ENCODE data around the gene MAGEE1.

DNA sequence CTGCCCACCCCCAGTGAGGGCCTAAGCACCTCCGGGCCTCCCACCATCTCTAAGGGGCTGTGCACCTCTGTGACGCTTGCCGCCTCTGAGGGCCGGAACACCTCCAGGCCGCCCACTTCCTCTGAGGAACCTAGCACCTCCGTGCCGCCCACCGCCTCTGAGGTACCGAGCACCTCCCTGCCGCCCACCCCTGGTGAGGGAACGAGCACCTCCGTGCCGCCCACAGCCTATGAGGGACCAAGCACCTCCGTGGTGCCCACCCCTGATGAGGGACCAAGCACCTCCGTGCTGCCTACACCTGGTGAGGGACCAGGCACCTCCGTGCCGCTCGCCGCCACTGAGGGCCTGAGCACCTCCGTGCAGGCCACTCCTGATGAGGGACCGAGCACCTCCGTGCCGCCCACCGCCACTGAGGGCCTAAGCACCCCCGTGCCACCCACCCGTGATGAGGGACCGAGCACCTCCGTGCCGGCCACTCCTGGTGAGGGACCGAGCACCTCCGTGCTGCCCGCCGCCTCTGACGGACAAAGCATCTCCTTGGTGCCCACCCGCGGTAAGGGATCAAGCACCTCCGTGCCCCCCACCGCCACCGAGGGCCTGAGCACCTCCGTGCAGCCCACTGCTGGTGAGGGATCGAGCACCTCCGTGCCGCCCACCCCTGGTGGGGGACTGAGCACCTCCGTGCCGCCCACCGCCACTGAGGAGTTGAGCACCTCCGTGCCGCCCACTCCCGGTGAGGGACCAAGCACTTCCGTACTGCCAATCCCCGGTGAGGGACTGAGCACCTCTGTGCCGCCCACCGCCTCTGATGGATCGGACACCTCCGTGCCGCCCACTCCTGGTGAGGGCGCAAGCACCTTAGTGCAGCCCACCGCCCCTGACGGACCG lies 977 bp downstream of the MAGEE1 start:
- TF ChIP-seq, protein P1, sequence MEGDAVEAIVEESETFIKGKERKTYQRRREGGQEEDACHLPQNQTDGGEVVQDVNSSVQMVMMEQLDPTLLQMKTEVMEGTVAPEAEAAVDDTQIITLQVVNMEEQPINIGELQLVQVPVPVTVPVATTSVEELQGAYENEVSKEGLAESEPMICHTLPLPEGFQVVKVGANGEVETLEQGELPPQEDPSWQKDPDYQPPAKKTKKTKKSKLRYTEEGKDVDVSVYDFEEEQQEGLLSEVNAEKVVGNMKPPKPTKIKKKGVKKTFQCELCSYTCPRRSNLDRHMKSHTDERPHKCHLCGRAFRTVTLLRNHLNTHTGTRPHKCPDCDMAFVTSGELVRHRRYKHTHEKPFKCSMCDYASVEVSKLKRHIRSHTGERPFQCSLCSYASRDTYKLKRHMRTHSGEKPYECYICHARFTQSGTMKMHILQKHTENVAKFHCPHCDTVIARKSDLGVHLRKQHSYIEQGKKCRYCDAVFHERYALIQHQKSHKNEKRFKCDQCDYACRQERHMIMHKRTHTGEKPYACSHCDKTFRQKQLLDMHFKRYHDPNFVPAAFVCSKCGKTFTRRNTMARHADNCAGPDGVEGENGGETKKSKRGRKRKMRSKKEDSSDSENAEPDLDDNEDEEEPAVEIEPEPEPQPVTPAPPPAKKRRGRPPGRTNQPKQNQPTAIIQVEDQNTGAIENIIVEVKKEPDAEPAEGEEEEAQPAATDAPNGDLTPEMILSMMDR (IDR thresholded peaks at IDR 0.05): no peak
- no peak for TF ChIP-seq SIN3A (IDR thresholded peaks at IDR 0.05; ENCODE audit: borderline replicate concordance, insufficient read depth, low read depth, low read length)
- TF ChIP-seq POLR2AphosphoS5 (IDR thresholded peaks at IDR 0.05; ENCODE audit: low read depth, low read length): no peak
- TF ChIP-seq, protein P2, sequence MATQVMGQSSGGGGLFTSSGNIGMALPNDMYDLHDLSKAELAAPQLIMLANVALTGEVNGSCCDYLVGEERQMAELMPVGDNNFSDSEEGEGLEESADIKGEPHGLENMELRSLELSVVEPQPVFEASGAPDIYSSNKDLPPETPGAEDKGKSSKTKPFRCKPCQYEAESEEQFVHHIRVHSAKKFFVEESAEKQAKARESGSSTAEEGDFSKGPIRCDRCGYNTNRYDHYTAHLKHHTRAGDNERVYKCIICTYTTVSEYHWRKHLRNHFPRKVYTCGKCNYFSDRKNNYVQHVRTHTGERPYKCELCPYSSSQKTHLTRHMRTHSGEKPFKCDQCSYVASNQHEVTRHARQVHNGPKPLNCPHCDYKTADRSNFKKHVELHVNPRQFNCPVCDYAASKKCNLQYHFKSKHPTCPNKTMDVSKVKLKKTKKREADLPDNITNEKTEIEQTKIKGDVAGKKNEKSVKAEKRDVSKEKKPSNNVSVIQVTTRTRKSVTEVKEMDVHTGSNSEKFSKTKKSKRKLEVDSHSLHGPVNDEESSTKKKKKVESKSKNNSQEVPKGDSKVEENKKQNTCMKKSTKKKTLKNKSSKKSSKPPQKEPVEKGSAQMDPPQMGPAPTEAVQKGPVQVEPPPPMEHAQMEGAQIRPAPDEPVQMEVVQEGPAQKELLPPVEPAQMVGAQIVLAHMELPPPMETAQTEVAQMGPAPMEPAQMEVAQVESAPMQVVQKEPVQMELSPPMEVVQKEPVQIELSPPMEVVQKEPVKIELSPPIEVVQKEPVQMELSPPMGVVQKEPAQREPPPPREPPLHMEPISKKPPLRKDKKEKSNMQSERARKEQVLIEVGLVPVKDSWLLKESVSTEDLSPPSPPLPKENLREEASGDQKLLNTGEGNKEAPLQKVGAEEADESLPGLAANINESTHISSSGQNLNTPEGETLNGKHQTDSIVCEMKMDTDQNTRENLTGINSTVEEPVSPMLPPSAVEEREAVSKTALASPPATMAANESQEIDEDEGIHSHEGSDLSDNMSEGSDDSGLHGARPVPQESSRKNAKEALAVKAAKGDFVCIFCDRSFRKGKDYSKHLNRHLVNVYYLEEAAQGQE (IDR thresholded peaks at IDR 0.05; ENCODE audit: insufficient read depth in 1 of 2, low read depth in 2 of 2, low read length in 1 of 2): no peak
